ENCODE data around the gene LMNTD2. TPM values are rescaled to one million over a fixed set of nuclear protein-coding genes. Genes with fewer than 3 reads are reported as not detected.

The LMNTD2 gene
- total and polyA plus RNA-seq, 2 of the 13 experiments (the other 11 are each of a cell fraction or from before 2014, with no cell fraction given), result 1.1 to 3.1 TPM

GRCh38 chr11:561148-562003, 838 bp upstream of the LMNTD2 start (continued):
- TF ChIP-seq FOXP4 (CRISPR knock-in tag; IDR thresholded peaks at IDR 0.05), result peak; percentile 52; the same call in 1 of the 2 replicates
- TF ChIP-seq PLSCR1 (CRISPR knock-in tag; IDR thresholded peaks at IDR 0.05; ENCODE audit: borderline replicate concordance), result no peak
- peak; percentile 27; the same call in 1 of the 2 replicates for TF ChIP-seq ARID5B (CRISPR knock-in tag; IDR thresholded peaks at IDR 0.05)
- peak; percentile 77; the same call in 1 of the 3 replicates for TF ChIP-seq MXI1 (IDR thresholded peaks at IDR 0.05; ENCODE audit: borderline replicate concordance, low read depth, low read length)
- peak; percentile 98 for TF ChIP-seq TEAD3 (CRISPR knock-in tag; optimal IDR thresholded peaks at IDR 0.05; ENCODE audit: borderline replicate concordance)
- no peak for TF ChIP-seq NR3C1 (CRISPR knock-in tag; IDR thresholded peaks at IDR 0.05)
- 0 out of 2 replicates have a peak, but pooled peaks have one; percentile 60 for TF ChIP-seq ZNF709 (CRISPR knock-in tag; IDR thresholded peaks at IDR 0.05)
- TF ChIP-seq HES4 (CRISPR knock-in tag; IDR thresholded peaks at IDR 0.05; ENCODE audit: borderline replicate concordance), result peak; percentile 67; the same call in 1 of the 2 replicates
- no peak for TF ChIP-seq ZNF75D (CRISPR knock-in tag; IDR thresholded peaks at IDR 0.05; ENCODE audit: borderline replicate concordance)
- TF ChIP-seq NKX3-1 (CRISPR knock-in tag; IDR thresholded peaks at IDR 0.05), result no peak
- TF ChIP-seq ZNF3 (CRISPR knock-in tag; IDR thresholded peaks at IDR 0.05), result no peak
- TF ChIP-seq TBX2 (CRISPR knock-in tag; IDR thresholded peaks at IDR 0.05; ENCODE audit: borderline replicate concordance), result peak; percentile 48; the same call in 1 of the 2 replicates
- peak; percentile 66; the same call in 1 of the 2 replicates for TF ChIP-seq MED1 (CRISPR knock-in tag; IDR thresholded peaks at IDR 0.05)
- TF ChIP-seq HNRNPL (IDR thresholded peaks at IDR 0.05; ENCODE audit: low read depth, low read length), result peak; percentile 85
- no peak for TF ChIP-seq CBX1 (IDR thresholded peaks at IDR 0.05; ENCODE audit: low read depth)
- no peak for TF ChIP-seq ZNF7 (CRISPR knock-in tag; IDR thresholded peaks at IDR 0.05)
- peak; percentile 41; the same call in 1 of the 2 replicates for TF ChIP-seq ZNF609 (CRISPR knock-in tag; IDR thresholded peaks at IDR 0.05; ENCODE audit: borderline replicate concordance)
- 0 out of 2 replicates have a peak, but pooled peaks have one; percentile 70 for TF ChIP-seq ZNF124 (CRISPR knock-in tag; IDR thresholded peaks at IDR 0.05)

Measured in HepG2 (cell line).